Uterus (tissue), 4 donors: Measurements from ENCODE around the gene GSTM3. TPM values are rescaled to one million over a fixed set of nuclear protein-coding genes. Genes with fewer than 3 reads are reported as not detected.
"Not testable (repeated sequence)": the region's sequence is repeated elsewhere in the genome, so short reads cannot be mapped to it uniquely, and the experiment has no call there.

Experiments
- DNase-seq, 2 donors: peaks; one replicate each; pipeline ENCODE4 v3.0.0-alpha.2; 2019 to 2020
- H3K27ac ChIP-seq, 2 donors: fragments of 200-600 bp; sonication (generic); 1 replicate in 1 of 2; 2 replicates in 1 of 2; pipeline ENCODE4 v1.5.1; 2016 to 2018
- H3K27me3 ChIP-seq, 2 donors: fragments of 200-600 bp; sonication (generic); one replicate each; pipeline ENCODE4 v1.5.1; 2018 to 2019; ENCODE audit warnings: control low read depth in 1 of 2
- H3K36me3 ChIP-seq, 2 donors: fragments of 200-600 bp; sonication (generic); one replicate each; pipeline ENCODE4 v1.5.1; 2019; ENCODE audit warnings: control low read depth in 1 of 2
- H3K4me1 ChIP-seq, 2 donors: fragments of 200-600 bp; sonication (generic); one replicate each; pipeline ENCODE4 v1.5.1; 2018 to 2019; ENCODE audit warnings: control low read depth in 1 of 2
- H3K4me3 ChIP-seq, 2 donors: fragments of 200-600 bp; sonication (generic); 1 replicate in 1 of 2; 2 replicates in 1 of 2; pipeline ENCODE4 v1.5.1; 2018 to 2019; ENCODE audit warnings: mild to moderate bottlenecking in 1 of 2
- H3K9me3 ChIP-seq, 2 donors: fragments of 200-600 bp; sonication (generic); one replicate each; pipeline ENCODE4 v1.5.1; 2019; ENCODE audit warnings: control low read depth in 1 of 2
- CTCF ChIP-seq, 4 experiments: fragments of 200-600 bp in 2 of 4; fragments of 450-650 bp in 2 of 4; sonication (generic) in 2 of 4; IDR thresholded peaks; one replicate each; pipeline ENCODE4 v1.5.1; 2016 to 2019; ENCODE audit warnings: antibody characterized with exemption in 4 of 4, mild to moderate bottlenecking in 2 of 4, moderate library complexity in 1 of 4
- POLR2A ChIP-seq, 2 donors: fragments of 450-650 bp; IDR thresholded peaks; one replicate each; pipeline ENCODE4 v1.6.1; 2016; ENCODE audit warnings: antibody characterized with exemption in 2 of 2, mild to moderate bottlenecking in 1 of 2, moderate library complexity in 1 of 2
- intact Hi-C: fragments of 100-400 bp; cut with DNase I; formaldehyde crosslinking; loops from one replicate; pipeline ENCODE4 v1.15.1; 2023; ENCODE audit warnings: low total_unique reads
- total RNA-seq, 4 donors: library from RNA; depleted of rRNA in 3 of 4; stranded (reverse); fragments of >200 nt in 3 of 4; gene quantifications; one replicate each; pipeline versions ENCODE4 v1.1.0 to v1.2.4, GENCODE V29; 2014 to 2023
- donor health status: DM: yes; HTN: yes; CAD: no.

The GSTM3 gene
- total RNA-seq, 4 donors from 2014 or later: 39.1 to 104 (median 61.0) TPM

- intact Hi-C loops: no loop called here
Observed at GRCh38 chr1:109750241-109750882, 9.5 kb upstream of the GSTM3 start.

DNA sequence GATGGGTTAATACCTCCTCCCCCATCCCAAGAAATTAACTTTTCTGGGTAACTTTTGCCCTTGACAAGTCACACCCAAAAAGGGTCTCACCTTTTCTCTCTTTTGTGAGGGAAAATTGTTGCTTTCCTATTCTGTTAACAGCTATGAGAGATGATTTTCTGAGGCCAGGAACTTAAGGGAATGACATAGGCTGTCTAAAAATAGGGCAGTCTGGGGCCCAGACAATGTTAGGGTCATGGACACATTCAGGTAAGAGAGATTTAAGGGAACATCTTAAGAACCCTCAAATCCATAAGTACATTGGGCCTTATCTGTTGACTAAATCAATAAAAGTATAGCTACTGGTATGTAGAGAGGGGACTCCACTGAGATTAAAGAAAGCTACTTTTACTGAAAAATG lies 8.4 kb upstream of the GSTM3 start:
- no peaks in the 10 kb centered on the region for H3K4me1 ChIP-seq
- no peak overlapping the region for H3K27ac ChIP-seq
- H3K36me3 ChIP-seq: no peaks in the 10 kb centered on the region
- DNase-seq: no peak
- intact Hi-C loops: no loop called here
- no peaks in the 10 kb centered on the region for H3K27me3 ChIP-seq
- no peak overlapping the region for H3K4me3 ChIP-seq
- no peaks in the 10 kb centered on the region for H3K9me3 ChIP-seq
- no peak for TF ChIP-seq POLR2A (IDR thresholded peaks at IDR 0.05)
- TF ChIP-seq CTCF (IDR thresholded peaks at IDR 0.05): no peak

More at GRCh38 chr1:109750241-109750882, 9.5 kb upstream of the GSTM3 start:
- no peaks in the 10 kb centered on the region for H3K9me3 ChIP-seq
- no peak overlapping the region for H3K4me3 ChIP-seq
- H3K4me1 ChIP-seq: no peaks in the 10 kb centered on the region
- DNase-seq: no peak
- H3K36me3 ChIP-seq: no peaks in the 10 kb centered on the region
- TF ChIP-seq POLR2A (IDR thresholded peaks at IDR 0.05): no peak
- no peak for TF ChIP-seq CTCF (IDR thresholded peaks at IDR 0.05)
- no peak overlapping the region for H3K27ac ChIP-seq
- H3K27me3 ChIP-seq: no peaks in the 10 kb centered on the region

DNA sequence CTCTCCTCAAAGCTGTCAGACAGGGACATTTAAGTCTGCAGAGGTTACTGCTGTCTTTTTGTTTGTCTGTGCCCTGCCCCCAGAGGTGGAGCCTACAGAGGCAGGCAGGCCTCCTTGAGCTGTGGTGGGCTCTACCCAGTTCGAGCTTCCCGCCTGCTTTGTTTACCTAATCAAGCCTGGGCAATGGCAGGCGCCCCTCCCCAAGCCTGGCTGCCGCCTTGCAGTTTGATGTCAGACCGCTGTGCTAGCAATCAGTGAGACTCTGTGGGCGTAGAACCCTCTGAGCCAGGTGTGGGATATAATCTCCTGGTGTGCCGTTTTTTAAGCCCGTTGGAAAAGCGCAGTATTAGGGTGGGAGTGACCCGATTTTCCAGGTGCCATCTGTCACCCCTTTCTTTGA lies 7.5 kb upstream of the GSTM3 start:
- intact Hi-C loops, DNase-seq, H3K27me3 ChIP-seq: not testable (repeated sequence)

DNA sequence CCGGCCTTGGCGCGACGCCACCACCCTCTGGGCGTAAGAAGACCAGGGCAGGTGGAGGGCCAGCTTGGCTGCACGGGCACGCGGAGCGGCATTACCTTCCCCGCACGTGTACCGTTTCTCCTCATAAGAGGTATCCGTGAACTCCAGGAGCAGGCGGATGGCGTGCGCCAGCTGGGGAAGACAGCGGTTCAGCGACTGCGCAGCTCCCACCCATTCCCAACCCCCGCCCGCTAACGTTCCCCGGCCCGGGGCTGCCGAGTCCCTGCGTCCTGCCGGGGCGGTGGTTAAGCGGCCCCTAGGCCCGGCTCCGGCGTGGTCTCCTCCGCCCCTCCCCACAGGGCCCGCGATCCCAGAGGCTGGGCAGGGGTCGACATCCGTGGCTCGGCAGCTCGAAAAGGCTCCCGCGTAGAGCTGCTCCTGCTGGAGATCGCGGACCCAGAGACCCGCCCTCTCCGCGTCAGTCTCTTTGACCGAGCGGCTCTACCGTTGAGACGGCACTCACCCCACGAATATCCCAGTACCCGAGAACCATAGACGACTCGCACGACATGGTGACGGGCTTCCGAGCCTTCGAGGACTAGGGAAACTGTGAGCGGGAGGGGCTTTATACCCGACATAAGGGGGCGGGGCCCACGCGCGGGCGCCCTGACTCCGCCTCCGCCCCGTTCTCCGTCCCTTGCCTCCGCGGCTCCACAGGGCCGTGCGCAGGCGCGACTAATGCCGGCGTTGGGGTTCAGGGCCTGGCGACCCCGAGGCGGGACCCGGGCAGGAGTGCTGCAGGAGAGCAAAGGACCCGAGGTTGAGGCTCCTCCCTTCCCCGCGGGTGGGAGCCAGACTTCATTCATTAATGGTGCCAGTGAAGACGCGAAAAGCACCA lies 862 bp downstream of the GSTM3 start:
- no peak for TF ChIP-seq CTCF (IDR thresholded peaks at IDR 0.05)
- peak; percentile 82 to 83 for TF ChIP-seq POLR2A (IDR thresholded peaks at IDR 0.05)
- no peaks in the 10 kb centered on the region for H3K27me3 ChIP-seq
- peak; percentile 81 to 82 for DNase-seq
- H3K4me3 ChIP-seq: peak overlapping the region; percentile 81 to 85
- no peaks in the 10 kb centered on the region for H3K9me3 ChIP-seq
- H3K27ac ChIP-seq: peak overlapping the region; percentile 81 to 83
- intact Hi-C loops: no loop called here
- peaks cover 0 to 4% of the 10 kb centered on the region in 2 donors for H3K4me1 ChIP-seq
- H3K36me3 ChIP-seq: no peaks in the 10 kb centered on the region

More for the DNA sequence above, 7.5 kb upstream of the GSTM3 start:
- H3K4me1 ChIP-seq, H3K4me3 ChIP-seq, H3K9me3 ChIP-seq, H3K36me3 ChIP-seq, H3K27ac ChIP-seq: not testable (repeated sequence)

DNA sequence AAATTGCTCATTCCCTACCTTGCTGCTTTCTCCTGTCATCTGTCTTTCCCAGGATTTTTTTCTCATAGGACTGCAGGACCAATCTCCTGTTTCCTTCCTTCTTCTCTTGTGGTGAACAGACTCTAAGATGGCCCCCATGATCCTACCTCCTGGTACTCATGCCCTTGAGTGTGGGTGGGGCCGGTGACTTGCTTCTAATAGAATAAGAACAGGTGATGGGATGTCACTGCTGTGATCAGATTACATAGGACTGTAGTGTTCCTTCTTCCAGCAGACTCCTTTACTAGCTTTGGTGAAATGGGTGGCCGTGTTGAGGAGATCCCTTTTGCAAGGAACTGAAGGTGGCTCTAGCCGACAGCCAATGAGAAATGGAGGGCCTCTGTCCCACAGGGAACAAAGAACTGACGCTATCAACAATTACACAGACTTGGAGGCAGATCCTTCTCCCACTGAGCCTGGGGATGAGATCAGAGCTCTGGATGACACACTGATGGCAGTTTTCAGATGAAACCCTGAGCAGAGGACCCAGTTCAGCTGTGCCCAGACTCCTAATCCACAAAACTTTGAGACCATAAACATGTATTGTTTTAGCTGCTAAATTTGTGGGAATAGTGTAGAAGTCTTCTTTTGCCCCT lies 7.5 kb downstream of the GSTM3 start:
- intact Hi-C loops: no loop called here
- Histone ChIP-seq H3K9me3 (no peaks in the 10 kb centered on the region), H3K4me3 (no peak overlapping the region), H3K4me1 (no peaks in the 10 kb centered on the region), H3K36me3 (no peaks in the 10 kb centered on the region), H3K27ac (no peak overlapping the region), H3K27me3 (no peaks in the 10 kb centered on the region)
- no peak for DNase-seq
- TF ChIP-seq POLR2A (IDR thresholded peaks at IDR 0.05) (no peak), CTCF (IDR thresholded peaks at IDR 0.05) (no peak)
